Measurements from ENCODE around the gene HJURP.

Gene HJURP

DNA sequence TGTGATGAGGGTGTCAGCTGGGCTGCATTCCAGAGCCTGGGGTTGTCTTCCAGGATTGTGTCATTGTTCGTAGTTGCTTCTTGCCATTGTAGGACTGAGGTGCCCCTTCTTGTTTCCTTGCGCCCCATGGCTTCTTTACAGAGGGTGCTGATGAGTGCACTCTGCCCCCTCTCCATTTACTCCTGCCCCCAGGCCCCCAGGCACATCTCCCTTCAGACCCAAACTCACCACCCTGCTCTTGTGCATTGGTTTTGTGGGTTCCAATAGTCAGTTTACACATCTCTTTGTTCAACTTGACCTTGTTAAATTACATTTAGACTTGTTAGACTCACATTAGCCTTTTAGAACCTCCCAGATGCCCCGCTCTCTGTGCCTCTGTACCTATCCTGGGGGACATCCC lies 33.1 kb downstream of the HJURP start:
- Histone ChIP-seq H3K4me3 (ENCODE audit: low read depth in 1 of 2, low read length in 2 of 2) (no peak overlapping the region), H4K20me1 (ENCODE audit: insufficient read depth, low read length) (no peaks in the 10 kb centered on the region), H3K9me3 (ENCODE audit: insufficient read depth, low read length, severe bottlenecking) (no peaks in the 10 kb centered on the region), H3K4me1 (ENCODE audit: insufficient read depth, low read length) (no peaks in the 10 kb centered on the region), H3K79me2 (ENCODE audit: insufficient read depth, low read length) (no peaks in the 10 kb centered on the region), H2AFZ (ENCODE audit: low read depth, low read length) (no peak overlapping the region), H3K9ac (ENCODE audit: low read depth, low read length) (no peak overlapping the region), H3K36me3 (ENCODE audit: insufficient read depth, low read length) (no peaks in the 10 kb centered on the region), H3K27me3 (ENCODE audit: insufficient read depth, low read length, poor library complexity) (no peaks in the 10 kb centered on the region), H3K4me2 (ENCODE audit: insufficient read depth, low read length) (no peak overlapping the region), H3K27ac (ENCODE audit: low read length) (no peak overlapping the region)
- ATAC-seq (ENCODE audit: insufficient read depth, low read depth) (no peak), DNase-seq (no peak)
- TF ChIP-seq EZH2 (IDR thresholded peaks at IDR 0.05; ENCODE audit: borderline replicate concordance, low read depth, low read length, severe bottlenecking) = no peak
- TF ChIP-seq, protein P1, sequence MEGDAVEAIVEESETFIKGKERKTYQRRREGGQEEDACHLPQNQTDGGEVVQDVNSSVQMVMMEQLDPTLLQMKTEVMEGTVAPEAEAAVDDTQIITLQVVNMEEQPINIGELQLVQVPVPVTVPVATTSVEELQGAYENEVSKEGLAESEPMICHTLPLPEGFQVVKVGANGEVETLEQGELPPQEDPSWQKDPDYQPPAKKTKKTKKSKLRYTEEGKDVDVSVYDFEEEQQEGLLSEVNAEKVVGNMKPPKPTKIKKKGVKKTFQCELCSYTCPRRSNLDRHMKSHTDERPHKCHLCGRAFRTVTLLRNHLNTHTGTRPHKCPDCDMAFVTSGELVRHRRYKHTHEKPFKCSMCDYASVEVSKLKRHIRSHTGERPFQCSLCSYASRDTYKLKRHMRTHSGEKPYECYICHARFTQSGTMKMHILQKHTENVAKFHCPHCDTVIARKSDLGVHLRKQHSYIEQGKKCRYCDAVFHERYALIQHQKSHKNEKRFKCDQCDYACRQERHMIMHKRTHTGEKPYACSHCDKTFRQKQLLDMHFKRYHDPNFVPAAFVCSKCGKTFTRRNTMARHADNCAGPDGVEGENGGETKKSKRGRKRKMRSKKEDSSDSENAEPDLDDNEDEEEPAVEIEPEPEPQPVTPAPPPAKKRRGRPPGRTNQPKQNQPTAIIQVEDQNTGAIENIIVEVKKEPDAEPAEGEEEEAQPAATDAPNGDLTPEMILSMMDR (IDR thresholded peaks at IDR 0.05; ENCODE audit: borderline replicate concordance, extremely low read depth, low read length, poor library complexity, severe bottlenecking) = no peak

DNA sequence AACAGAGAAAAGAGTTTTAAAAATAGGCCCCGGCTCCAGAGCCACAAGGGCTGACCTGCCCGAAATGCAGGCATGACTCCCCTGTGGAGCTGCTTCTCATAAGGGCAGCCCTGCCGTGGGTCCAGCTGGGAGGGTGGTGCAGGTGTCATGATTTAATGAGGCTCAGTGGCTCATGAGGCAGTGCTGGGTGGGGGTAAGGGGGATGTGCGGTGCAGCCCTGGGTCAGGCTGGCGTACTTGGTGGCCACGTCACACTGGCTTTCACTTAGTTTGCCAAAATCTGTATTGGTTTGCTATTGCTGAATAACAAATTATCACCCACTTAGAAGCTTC lies 33.6 kb downstream of the HJURP start:
- no peaks in the 10 kb centered on the region for H3K9me3 ChIP-seq (ENCODE audit: insufficient read depth, low read length, severe bottlenecking)
- no peaks in the 10 kb centered on the region for H3K36me3 ChIP-seq (ENCODE audit: insufficient read depth, low read length)
- H3K4me1 ChIP-seq (ENCODE audit: insufficient read depth, low read length) = no peaks in the 10 kb centered on the region
- no peaks in the 10 kb centered on the region for H3K79me2 ChIP-seq (ENCODE audit: insufficient read depth, low read length)
- H3K4me3 ChIP-seq (ENCODE audit: low read depth in 1 of 2, low read length in 2 of 2) = no peak overlapping the region
- H3K27ac ChIP-seq (ENCODE audit: low read length) = no peak overlapping the region
- TF ChIP-seq, protein P1 (IDR thresholded peaks at IDR 0.05; ENCODE audit: borderline replicate concordance, extremely low read depth, low read length, poor library complexity, severe bottlenecking) = no peak
- TF ChIP-seq EZH2 (IDR thresholded peaks at IDR 0.05; ENCODE audit: borderline replicate concordance, low read depth, low read length, severe bottlenecking) = no peak
- H3K9ac ChIP-seq (ENCODE audit: low read depth, low read length) = no peak overlapping the region
- no peaks in the 10 kb centered on the region for H3K27me3 ChIP-seq (ENCODE audit: insufficient read depth, low read length, poor library complexity)
- no peak overlapping the region for H2AFZ ChIP-seq (ENCODE audit: low read depth, low read length)
- no peaks in the 10 kb centered on the region for H4K20me1 ChIP-seq (ENCODE audit: insufficient read depth, low read length)
- H3K4me2 ChIP-seq (ENCODE audit: insufficient read depth, low read length) = no peak overlapping the region
- DNase-seq (no peak), ATAC-seq (ENCODE audit: insufficient read depth, low read depth) (no peak)

DNA sequence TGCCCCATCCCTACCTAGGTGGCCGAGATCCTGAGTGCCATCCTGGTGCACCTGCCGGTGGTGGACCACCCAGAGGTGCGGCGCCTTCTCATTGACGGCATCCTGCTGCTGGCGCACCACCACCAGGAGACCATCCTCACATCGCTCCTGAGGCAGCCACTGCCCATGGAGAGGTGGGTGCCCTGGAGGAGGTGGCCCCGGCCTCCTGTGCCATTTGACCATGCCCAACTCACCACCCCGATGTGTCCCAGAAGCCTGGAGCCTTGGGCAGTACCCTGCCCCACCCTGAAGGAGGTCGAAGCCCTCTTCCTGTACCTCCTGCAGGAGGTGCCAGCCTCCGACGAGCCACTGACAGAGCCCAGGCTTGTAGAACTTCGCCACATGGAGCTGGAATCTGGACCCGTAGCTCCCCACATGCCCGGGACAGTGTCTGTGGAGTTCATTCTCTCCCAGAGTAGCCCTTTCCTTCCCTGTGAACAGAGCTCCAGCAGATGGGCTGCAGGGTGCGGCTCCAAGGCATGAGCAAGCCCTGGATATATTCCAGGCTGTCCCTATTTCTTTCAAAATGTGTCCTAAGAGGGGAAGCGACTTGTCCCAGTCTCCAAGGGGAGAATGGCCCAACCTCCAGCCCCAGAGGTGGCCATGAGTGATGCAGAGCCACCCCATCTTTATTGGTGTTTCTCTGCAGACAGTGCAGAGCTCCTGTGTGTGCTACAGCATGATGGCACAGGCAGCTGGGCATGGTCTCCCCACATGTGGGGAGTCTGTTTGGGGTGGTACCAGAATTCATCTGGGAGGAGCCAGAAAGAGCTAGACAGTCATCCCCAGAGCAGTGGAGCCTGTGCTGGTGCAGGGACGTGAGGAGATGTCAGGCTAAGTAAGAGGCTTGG lies 34.2 kb downstream of the HJURP start:
- H3K27ac ChIP-seq (ENCODE audit: low read length) = no peak overlapping the region
- no peak overlapping the region for H3K4me3 ChIP-seq (ENCODE audit: low read depth in 1 of 2, low read length in 2 of 2)
- no peaks in the 10 kb centered on the region for H3K9me3 ChIP-seq (ENCODE audit: insufficient read depth, low read length, severe bottlenecking)
- no peak for DNase-seq
- H3K9ac ChIP-seq (ENCODE audit: low read depth, low read length) = no peak overlapping the region
- H3K79me2 ChIP-seq (ENCODE audit: insufficient read depth, low read length) = no peaks in the 10 kb centered on the region
- H3K27me3 ChIP-seq (ENCODE audit: insufficient read depth, low read length, poor library complexity) = no peaks in the 10 kb centered on the region
- ATAC-seq (ENCODE audit: insufficient read depth, low read depth) = no peak
- H3K36me3 ChIP-seq (ENCODE audit: insufficient read depth, low read length) = no peaks in the 10 kb centered on the region
- TF ChIP-seq, protein P1 (IDR thresholded peaks at IDR 0.05; ENCODE audit: borderline replicate concordance, extremely low read depth, low read length, poor library complexity, severe bottlenecking) = no peak
- no peak for TF ChIP-seq EZH2 (IDR thresholded peaks at IDR 0.05; ENCODE audit: borderline replicate concordance, low read depth, low read length, severe bottlenecking)
- no peaks in the 10 kb centered on the region for H4K20me1 ChIP-seq (ENCODE audit: insufficient read depth, low read length)
- no peaks in the 10 kb centered on the region for H3K4me1 ChIP-seq (ENCODE audit: insufficient read depth, low read length)
- no peak overlapping the region for H3K4me2 ChIP-seq (ENCODE audit: insufficient read depth, low read length)
- no peak overlapping the region for H2AFZ ChIP-seq (ENCODE audit: low read depth, low read length)
